CD4-positive, alpha-beta T cell treated with Interleukin-15 for 1 hour (primary cell): ENCODE measurements around the gene FYN.

Experiments used
- DNase-seq: peaks from one replicate; pipeline ENCODE4 v3.0.0-alpha.2; 2020

Gene FYN

DNA sequence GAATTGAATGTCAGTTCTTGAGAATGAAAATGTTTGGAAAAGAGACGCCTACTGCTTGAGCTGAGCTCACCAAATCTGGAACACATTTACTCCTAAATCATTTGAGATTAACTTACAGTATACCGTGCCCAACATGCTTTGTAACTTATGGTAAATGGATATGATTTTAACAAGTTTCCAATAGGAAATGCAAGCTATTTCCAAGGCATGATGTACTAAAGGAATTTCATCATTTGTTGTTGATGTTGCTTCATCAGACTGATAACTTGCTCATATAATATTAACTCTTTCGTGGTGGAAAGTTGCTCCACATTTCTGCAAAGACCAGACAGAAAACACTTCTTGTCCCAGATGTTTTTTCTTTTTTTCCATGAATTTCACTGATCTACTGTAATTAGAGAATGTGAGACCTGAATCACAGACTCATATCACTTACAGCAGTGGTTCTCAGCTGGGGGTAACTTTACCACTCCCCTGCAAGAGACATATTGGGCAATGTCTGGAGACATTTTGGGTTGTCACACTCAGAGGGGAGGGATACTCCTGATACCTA, 151.0 kb downstream of the FYN start:
- no peak for DNase-seq

DNA sequence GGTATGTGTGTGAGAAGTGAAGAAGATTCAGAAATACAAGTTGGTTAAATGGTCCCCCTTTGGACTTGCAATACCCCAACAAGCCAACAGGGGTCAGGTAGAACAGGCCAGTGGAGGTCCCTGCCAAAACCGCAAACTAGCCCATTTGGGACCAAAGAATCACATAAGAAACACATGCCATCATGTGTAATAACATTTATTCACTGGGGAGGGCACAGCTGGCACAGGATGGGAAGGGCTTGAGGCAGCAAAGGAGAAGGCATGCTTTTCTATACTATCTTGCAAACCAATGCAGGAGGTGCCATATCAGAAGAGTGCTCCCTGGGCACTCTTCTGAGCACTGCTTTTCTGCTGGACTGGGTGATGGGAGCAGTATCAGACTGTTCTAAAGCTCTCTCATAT, 151.5 kb downstream of the FYN start:
- DNase-seq: peak; percentile 48

DNA sequence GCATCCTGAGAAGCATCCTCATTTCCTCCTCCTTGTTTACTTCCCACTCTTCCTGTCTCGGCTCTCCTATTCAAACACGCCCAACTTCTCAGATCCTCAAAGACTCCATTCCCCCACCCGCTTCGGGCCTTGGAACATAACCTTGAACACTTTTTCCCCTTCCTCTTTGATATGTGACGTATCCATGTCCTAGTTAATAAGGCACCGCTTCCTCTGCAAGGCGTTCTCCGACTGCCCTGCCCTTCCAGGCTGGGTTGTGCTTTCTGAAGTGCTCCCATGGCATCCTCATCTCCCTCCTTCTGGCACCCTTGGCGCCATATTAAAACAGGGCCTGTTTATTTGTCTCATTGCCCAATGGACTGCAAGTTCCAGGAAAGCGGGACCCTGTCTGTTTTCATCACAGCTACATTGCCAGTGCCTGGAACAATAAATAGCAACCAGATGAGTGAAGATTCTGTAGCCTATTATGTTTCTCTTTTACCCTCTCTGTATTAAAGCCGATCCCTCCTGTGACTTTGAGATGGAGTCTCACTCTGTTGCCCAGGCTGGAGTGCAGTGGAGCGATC, 152.2 kb downstream of the FYN start:
- no peak for DNase-seq

DNA sequence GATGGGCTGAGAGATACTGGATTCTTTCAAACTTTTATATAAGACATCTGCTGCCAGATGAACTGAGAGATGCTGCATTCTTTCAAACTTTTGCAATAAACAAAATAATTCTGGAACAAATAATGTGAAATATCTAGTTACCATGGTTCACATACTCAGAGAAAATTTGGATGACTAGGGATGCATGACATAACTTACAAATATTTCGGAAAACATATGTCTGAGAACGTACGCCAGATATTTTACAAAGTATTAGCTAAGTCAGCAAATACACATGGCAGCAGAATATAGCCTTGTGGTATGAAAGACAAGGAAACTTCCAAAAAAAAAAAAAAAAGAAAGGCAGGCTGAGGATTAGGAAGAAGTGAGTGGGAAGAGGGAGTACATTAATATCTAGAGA, 154.3 kb downstream of the FYN start:
- DNase-seq: no peak

DNA sequence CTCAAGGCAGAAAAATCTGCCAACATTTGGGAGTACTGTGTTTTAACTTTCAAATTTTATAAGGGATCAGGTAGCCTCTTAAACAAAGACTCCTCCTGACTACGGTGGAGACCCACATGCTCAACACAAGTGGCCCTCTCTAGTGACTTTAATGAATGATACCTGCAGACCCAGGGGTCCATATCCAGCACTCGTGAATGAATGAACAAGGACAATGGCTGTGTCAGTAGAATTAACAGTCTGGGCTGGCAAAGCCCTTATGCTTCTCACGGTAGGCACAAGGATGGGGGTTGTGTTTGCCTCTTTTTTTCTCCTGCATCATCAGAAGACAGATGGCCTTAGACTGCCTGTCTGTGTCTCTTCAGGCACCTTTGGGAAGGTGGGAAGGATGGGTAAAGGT, 154.9 kb downstream of the FYN start:
- DNase-seq: no peak

DNA sequence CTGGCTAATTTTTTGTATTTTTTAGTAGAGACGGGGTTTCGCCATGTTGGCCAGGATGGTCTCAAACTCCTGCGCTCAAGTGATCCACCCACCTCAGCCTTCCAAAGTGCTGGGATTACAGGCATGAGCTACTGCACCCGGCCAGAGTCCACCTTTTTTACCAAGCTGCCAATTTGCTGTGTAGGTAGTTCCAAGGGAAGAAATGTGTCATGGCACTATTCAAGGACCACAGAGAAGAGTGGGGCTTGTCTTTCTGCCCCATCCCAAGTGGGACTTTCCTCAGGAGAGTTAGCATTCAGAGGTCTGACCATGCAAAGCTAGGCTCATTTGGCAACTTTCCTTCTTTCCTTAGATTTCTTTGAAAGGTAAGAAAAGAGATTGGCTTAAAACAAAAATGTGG, 155.6 kb downstream of the FYN start:
- DNase-seq: no peak

DNA sequence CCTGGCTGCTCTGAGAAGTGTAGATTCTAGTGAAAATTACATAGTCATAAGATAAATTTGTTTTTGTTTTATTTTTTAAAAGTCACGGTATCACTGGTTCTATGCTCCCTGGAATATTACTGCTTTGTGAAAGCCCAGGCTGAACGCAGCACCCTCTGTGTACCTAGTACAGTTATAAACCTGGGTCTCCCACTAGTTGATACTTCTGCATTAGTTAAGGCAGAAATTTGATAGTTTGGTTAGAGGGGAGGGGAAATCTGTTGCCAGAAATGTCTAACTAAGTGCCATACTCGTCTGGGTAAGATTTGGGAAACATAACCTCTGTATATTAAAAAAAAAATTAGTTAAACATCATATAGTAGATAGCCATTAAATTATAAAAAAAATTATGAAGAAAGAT, 156.9 kb downstream of the FYN start:
- DNase-seq: no peak

DNA sequence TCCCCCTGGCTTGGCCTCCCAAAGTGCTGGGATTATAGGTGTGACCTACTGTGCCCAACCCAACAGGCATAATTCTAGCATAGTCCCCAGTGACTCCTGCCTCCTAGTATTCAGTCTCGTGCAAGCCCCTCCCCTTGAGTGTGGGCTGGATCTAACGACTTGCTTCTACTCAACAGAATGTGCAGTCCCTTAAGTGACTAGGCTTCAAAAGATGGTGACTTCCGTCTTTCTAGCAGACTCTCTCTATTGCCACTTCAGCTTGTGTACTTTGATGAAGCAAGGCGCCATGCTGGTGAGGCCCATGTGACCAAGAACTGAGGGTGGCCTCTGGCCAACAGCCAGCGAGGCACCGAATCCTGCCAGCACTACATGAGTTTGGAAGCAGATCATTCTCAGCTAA, 157.9 kb downstream of the FYN start:
- DNase-seq: peak; percentile 45

DNA sequence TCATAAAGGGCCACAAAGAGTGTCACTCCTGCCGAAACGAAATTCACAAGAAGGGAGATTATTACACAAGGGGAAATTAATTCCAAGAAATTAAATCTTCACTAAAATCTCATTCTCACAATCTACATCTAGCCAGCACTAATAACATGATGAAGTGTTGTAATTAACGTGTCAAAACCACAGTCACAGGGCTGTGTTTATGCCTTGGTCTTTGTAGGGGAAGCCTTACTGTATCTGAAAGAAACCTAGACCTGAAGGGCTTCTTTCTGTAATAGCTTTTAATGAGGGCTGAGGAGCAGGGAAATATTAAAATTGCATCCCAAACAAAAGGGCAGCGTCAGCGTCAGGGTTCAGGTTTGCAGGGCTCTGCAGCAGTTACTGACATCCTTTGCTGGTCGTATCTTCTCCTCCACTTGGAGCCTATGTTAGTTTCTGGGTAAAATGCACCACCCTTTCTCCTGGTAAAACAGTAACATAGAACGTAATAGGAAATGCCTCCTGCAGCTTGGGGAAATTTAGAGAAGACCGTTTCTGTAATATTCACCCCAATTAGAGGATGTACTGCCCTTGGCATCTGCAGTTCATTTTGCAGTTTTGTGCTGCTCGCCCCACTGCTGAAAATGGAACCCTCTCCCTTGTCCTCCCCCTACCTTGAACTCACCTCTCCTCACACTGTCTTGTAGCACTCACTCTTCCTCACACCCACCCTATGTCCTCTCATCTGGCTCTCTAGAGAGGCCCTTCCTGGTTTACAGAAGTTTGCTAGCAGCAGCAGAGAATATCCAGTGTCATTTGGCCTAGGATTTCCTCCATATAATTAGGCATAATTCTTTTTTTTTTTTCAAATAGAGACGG, 158.6 kb downstream of the FYN start:
- DNase-seq: no peak

DNA sequence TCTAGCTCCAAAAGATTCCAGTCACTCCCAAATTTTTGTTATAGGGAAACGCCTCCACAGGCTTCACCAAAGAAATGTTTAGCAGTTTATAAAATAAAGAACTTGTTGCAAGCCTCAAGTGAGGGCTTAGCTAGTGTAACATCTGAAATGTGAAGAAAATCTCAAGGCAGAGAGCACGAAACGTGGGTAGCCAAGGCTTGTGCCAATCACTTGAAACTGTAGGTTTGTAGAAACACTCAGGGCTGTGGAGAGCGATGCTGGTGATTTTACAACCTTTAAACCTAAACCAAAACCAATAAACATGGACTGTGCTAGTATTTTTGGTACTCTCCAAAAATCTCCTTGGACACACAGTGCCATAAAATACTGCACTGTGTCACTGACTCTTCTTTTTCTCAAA, 159.4 kb downstream of the FYN start:
- DNase-seq: no peak

DNA sequence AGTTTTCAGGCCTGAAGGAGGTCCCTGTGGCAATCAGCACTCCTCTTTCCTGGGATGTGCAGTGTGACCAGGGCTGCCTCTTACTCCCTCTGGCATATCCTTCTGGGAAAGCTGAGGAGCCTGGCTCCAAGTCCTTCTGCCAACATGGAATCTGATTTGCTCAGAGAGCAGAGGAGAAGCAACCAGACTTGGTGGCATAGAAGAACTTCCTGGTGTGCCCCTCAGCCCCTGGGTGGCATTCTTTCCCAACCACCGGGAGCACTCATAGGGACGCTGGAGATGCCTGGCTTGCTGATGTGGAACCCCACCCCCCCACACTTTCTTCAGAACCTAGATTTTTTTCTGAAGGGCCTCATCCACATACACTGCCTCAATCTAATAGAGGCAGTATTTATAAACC, 160.0 kb downstream of the FYN start:
- no peak for DNase-seq

DNA sequence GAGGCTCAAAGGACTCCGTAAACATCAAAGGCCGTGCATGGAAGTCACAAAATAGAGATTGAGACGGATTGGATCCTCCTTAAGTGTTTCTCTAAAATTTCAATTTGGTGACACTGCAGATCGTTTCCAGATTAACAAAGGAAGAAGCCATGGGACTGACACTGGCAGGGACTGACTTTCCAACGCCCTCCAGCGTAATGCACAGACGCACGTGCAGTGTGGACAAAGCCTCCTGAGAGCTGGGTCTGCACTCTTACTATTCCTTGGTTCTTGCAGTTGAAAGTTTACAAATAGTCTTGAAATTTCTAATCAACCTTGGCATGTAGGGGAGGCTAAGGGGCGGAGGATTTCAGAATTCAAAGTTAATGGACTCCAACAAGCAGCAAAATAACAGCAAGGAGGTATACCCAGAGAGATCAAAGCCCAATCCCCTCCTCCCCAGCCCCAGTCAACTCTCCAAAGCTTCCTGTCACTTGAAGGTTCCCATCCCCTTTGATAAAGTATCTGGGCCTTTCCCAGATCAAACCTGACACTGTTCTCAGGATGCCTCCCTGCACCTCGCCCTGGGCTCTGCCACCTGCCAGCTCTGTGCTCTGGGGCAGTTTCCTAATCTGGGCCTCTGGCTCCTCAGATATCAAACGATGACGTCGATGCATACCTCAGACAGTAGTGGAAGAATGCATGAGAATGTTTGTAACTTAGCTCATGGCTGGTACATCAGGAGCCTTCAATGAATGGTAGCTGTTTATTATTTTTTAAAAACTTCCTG, 161.1 kb downstream of the FYN start:
- no peak for DNase-seq

DNA sequence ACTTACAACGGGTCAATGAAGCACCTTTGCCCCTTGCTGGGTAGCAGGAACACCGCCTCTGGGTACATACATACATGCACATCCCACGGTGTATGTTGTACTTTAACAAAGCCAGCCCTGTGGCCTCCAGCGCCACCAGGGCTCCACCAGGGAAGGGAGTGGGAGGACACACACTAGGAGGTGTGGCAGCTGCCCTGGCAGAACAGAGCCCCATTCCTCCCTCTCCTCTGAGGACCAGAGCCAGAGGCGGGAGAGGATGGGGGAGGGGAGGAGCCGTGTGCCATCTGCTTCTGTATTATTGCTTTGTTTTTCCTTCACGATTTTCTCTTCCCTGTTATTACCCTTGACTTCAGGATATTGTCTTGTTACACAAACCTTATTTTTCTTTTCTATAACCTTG, 161.8 kb downstream of the FYN start:
- DNase-seq: no peak

DNA sequence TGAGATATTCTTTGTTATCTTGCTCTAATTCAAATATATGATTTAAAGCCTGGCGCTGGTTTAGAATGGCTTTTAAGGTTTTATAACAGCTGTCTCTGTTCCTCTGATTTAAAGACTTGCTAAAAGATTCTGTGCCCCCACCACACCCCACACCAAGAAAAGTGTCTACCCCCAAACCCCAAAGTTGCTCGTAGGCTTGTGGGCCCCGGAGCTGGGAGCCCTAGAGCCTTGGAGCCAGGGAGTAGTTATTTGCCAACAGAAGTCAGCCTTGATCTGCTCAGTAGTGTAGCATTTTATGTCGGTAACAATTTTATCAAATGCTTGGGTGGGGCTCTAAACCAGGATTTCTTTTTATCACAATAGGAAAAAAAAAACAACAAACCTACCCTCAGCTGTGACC, 162.3 kb downstream of the FYN start:
- no peak for DNase-seq

DNA sequence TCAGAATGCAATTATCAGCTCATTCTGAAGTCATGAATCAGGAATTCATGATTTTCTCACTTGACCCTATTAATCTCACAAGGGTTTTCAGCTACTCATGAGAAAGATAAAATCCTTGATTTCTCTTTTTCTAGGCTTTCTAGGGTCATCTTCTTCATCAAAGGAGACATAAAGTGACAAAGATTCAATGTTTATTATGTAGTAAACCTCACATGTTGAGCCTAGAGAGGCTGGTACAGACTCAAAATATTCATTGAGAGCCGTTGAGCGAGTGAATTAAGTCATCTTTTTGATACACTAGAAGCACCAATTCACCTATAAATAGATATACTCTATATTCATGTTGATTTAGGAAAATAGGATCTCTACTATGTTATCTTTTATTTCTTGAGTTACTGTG, 162.8 kb downstream of the FYN start:
- no peak for DNase-seq

DNA sequence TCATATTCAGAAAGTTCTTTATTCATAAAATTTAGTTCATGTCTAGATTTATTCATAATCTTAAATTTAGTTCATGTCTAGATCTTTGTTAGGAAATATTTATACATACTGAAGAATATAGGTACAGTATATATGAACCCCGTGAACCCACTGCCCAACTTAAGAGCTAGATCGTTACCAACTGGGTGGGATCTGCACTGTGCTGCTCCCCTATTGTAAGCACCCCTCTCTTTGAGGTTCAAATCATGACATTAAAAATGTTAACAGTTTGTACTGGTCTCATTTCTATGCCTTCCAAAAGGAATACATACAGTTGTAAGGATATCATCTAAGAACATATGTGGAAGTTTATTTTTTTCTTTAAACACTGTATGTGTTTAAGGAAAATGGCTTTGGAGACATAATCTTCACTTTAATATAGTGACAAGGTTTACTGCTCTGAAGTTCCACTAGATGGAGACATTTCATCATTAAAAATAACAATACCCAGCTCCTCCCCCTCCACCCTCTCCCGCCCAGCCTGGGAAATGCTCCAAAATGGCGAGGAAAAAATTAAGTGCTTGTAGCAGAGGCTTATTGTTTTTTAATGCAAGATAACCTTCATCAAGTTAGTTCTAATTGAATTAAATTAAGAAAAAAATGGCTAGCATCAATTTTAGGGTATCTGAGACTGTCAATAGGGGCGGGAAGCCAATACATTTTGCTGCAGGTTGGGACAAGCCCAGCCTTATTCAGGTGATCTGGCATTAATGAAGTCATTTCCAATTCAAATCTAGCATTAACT, 163.4 kb downstream of the FYN start:
- DNase-seq: peak; percentile 63

DNA sequence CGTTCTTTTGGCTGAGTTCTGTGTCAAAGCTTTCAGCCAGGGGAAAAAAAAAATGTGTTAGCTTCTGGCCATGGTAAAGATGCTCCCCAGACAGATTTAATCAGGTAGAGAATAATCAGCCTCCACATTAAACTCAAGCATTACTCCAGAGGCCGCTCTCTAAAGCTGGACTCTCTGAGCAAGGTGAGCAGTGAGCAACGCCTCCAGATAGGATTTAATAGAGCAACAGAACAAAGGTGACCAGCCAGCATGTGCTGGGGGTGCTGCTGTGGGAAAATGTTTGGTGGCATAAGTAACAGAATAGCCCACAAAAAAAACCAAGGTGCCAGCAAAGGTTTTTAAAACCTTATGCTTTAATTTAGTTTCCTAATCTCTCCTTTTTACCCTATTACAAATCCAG, 164.1 kb downstream of the FYN start:
- DNase-seq: no peak

DNA sequence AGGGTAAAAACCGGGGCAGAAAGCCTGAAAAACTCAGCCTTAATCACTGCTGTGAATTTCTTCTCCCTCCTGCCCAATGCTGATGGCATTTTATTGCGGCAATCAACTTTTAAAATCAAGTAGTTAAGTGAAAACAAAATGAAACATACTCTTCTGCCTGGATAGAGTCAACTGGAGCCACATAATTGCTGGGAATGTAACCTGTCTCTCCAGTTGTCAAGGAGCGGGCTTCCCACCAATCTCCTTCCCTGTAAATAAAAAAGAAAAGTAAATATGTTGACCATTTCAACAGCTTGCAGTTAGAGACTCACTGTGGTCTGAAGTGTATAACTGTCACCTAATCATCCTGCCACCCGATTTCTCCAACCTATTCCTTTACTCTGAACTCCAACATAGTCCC, 165.5 kb downstream of the FYN start:
- no peak for DNase-seq

DNA sequence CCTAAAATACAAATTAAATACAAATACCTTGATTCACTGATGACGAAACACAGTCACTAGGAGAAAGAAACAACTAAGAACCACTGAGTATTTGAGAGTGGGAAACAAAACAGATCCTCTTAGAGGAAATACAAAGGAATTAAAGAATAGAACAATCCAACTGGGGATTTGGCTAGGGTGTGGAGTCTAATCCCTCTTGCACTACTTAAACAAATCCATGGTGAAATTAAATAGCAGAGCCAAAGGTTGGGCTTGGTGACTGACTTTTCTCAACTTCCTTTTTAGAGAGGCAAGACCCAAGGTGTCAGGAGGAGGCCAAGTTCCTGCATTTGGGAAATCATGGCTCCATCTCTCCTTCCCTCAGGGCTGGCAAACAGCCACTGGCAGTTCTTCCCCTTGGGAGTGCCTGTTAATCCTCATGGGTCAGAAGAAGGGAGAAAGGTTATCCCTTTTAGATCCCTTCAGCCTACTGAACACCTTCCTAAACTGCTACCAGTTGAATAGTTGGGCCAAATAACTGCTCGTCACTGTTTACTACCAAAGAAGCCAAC, 166.3 kb downstream of the FYN start:
- DNase-seq: no peak

DNA sequence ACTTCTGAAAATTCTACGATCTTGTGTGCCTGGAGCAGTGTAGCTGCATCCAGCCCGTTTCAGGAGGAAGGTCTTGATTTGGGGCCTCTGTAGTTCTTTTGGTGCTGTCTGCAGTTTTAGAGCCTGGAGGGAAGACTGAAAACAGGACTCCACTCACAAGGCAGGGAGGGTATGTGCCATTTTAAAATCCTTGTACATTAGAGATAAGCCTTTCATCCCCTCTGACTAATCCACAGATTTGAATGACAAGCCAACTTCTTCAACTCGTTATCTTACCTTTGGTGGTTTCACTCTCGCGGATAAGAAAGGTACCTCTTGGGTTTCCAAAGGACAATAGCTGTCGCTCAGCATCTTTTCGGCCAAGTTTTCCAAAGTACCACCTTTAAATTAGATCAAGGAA, 169.5 kb downstream of the FYN start:
- DNase-seq: no peak

DNA sequence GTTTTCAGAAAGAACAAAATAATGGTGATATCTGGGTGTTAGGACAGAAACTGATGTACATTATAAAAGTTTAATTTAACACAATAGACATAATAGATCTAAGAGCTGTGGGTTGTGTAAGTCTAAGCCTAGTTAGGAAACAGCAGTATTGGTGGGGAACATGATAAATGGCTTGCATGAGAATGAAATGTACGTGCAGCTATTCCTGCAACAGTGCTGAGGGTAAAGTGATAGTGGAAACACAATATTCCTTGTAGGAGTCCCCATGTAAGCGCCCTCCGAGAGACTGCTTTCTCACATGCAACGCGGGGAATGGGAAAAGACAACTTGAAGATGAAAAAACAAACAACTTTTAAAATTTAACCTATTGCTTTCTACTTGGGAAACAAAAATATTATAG, 171.0 kb downstream of the FYN start:
- DNase-seq: no peak

DNA sequence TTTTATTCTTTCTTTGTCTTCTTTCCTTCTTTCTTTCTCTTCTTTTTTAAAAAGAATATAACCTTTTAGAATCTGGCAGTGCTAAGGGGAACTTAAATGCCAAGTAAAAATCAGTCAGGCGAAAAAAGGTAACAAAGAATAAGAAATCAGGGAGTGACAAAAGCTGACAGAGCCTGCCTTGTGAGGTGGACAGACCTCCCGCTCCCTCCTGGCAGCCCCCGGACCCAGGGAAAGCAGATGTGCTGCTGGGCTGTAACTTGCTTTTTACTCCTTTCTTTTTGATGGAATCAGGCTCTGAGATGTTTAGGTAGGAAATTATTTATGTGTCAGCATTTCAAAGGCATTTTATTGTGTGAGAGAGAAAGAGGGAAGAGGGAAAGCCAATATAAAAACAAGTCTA, 172.1 kb downstream of the FYN start:
- DNase-seq: no peak
